ENCODE results near the gene HECTD2. TPM values are rescaled to one million over a fixed set of nuclear protein-coding genes. Genes with fewer than 3 reads are reported as not detected.

HECTD2 gene
- total RNA-seq, 2 experiments from 2014 or later = 2.7 to 3.8 TPM

- Mint-ChIP-seq H3K4me1 (ENCODE audit: low read depth) (no peaks in the 10 kb centered on the region), H3K27me3 (no peaks in the 10 kb centered on the region), H3K27ac (no peak overlapping the region), H3K9me3 (peaks cover 8% of the 10 kb centered on the region), H3K36me3 (ENCODE audit: low read depth) (peaks cover 10% of the 10 kb centered on the region), H3K4me3 (no peak overlapping the region)
- DNase-seq (no peak), ATAC-seq (no peak)
- intact Hi-C loops (cut with micrococcal nuclease) = no loop called here
- no peak for TF ChIP-seq CTCF (IDR thresholded peaks at IDR 0.05)
- CTCF ChIA-PET = no interaction called here
- POLR2A ChIA-PET = no interaction called here
These were observed 57.0 kb downstream of the HECTD2 start for GRCh38 chr10:91467114-91467513.

- Mint-ChIP-seq H3K4me1 (ENCODE audit: low read depth) (no peaks in the 10 kb centered on the region), H3K4me3 (no peak overlapping the region), H3K36me3 (ENCODE audit: low read depth) (peaks cover 6% of the 10 kb centered on the region), H3K9me3 (peaks cover 8% of the 10 kb centered on the region), H3K27ac (no peak overlapping the region), H3K27me3 (no peaks in the 10 kb centered on the region)
- ChIA-PET CTCF (no interaction called here), POLR2A (no interaction called here)
- ATAC-seq (no peak), DNase-seq (no peak)
- TF ChIP-seq CTCF (IDR thresholded peaks at IDR 0.05) = no peak
- intact Hi-C loops (cut with micrococcal nuclease) = no loop called here
These were observed 61.5 kb downstream of the HECTD2 start for GRCh38 chr10:91471602-91472001.

- ATAC-seq (no peak), DNase-seq (no peak)
- Mint-ChIP-seq H3K4me3 (no peak overlapping the region), H3K4me1 (ENCODE audit: low read depth) (no peaks in the 10 kb centered on the region), H3K9me3 (peaks cover 8% of the 10 kb centered on the region), H3K27me3 (no peaks in the 10 kb centered on the region), H3K27ac (no peak overlapping the region), H3K36me3 (ENCODE audit: low read depth) (no peaks in the 10 kb centered on the region)
- intact Hi-C loops (cut with micrococcal nuclease) = no loop called here
- ChIA-PET CTCF (no interaction called here), POLR2A (no interaction called here)
- no peak for TF ChIP-seq CTCF (IDR thresholded peaks at IDR 0.05)
These were observed 62.8 kb downstream of the HECTD2 start for GRCh38 chr10:91472911-91473310.

GRCh38 chr10:91474009-91474408 is 63.9 kb downstream of the HECTD2 start:
- ChIA-PET POLR2A (no interaction called here), CTCF (no interaction called here)
- ATAC-seq (no peak), DNase-seq (no peak)
- Mint-ChIP-seq H3K4me3 (no peak overlapping the region), H3K4me1 (ENCODE audit: low read depth) (no peaks in the 10 kb centered on the region), H3K9me3 (peaks cover 8% of the 10 kb centered on the region), H3K36me3 (ENCODE audit: low read depth) (no peaks in the 10 kb centered on the region), H3K27ac (no peak overlapping the region), H3K27me3 (no peaks in the 10 kb centered on the region)
- intact Hi-C loops (cut with micrococcal nuclease) = no loop called here
- no peak for TF ChIP-seq CTCF (IDR thresholded peaks at IDR 0.05)

- H3K9me3 Mint-ChIP-seq = no peaks in the 10 kb centered on the region
- H3K36me3 Mint-ChIP-seq (ENCODE audit: low read depth) = no peaks in the 10 kb centered on the region
- H3K4me3 Mint-ChIP-seq = no peak overlapping the region
- no peak for TF ChIP-seq CTCF (IDR thresholded peaks at IDR 0.05)
- H3K27ac Mint-ChIP-seq = no peak overlapping the region
- no peaks in the 10 kb centered on the region for H3K4me1 Mint-ChIP-seq (ENCODE audit: low read depth)
- no peak for DNase-seq
- H3K27me3 Mint-ChIP-seq = no peaks in the 10 kb centered on the region
- no peak for ATAC-seq
- ChIA-PET POLR2A (no interaction called here), CTCF (no interaction called here)
- intact Hi-C loops (cut with micrococcal nuclease) = no loop called here
These were observed 67.1 kb downstream of the HECTD2 start for GRCh38 chr10:91477236-91477635.
